Measurements from ENCODE around the gene PACC1.

- TF ChIP-seq, protein P1, sequence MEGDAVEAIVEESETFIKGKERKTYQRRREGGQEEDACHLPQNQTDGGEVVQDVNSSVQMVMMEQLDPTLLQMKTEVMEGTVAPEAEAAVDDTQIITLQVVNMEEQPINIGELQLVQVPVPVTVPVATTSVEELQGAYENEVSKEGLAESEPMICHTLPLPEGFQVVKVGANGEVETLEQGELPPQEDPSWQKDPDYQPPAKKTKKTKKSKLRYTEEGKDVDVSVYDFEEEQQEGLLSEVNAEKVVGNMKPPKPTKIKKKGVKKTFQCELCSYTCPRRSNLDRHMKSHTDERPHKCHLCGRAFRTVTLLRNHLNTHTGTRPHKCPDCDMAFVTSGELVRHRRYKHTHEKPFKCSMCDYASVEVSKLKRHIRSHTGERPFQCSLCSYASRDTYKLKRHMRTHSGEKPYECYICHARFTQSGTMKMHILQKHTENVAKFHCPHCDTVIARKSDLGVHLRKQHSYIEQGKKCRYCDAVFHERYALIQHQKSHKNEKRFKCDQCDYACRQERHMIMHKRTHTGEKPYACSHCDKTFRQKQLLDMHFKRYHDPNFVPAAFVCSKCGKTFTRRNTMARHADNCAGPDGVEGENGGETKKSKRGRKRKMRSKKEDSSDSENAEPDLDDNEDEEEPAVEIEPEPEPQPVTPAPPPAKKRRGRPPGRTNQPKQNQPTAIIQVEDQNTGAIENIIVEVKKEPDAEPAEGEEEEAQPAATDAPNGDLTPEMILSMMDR (IDR thresholded peaks at IDR 0.05; ENCODE audit: insufficient read depth, low read length), result no peak
- TF ChIP-seq REST (IDR thresholded peaks at IDR 0.05; ENCODE audit: insufficient replicate concordance, low read depth) (no peak), POLR2AphosphoS5 (IDR thresholded peaks at IDR 0.05; ENCODE audit: low read depth) (no peak), GABPA (IDR thresholded peaks at IDR 0.05; ENCODE audit: low read depth) (no peak), SPI1 (IDR thresholded peaks at IDR 0.05; ENCODE audit: borderline replicate concordance, low read depth) (no peak)
Observed at GRCh38 chr1:212315184-212315583, 99.5 kb downstream of the PACC1 start.
